Measurements from ENCODE around the gene SCAANT1.

The SCAANT1 gene

DNA sequence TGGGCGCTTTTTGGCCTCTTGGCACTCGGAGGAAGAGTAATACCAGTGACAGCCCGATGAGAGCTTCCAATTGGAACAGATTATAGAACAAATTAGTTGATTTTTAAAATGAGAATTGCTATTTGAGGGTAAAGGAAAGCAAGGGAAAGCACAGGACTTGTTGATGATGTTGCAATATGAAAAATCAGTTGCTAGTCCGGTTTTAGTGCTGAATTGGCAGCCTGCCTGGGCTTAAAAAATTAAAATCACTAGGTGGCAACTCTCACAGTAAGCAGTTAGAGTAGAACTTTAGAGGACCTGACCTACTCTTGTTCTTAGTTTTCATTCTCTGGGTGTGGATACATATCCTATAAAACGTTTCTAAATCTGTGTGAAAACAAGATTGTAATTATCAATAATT, 2.1 kb upstream of the SCAANT1 start:
- Histone ChIP-seq H3K9me3 (ENCODE audit: control insufficient read depth, low read length) (no peaks in the 10 kb centered on the region), H3K4me3 (ENCODE audit: extremely low read depth, insufficient read depth, low read length, poor library complexity, severe bottlenecking) (no peak overlapping the region), H3K4me1 (ENCODE audit: control insufficient read depth, insufficient read depth, low read length, poor library complexity, severe bottlenecking) (peaks cover 17% of the 10 kb centered on the region), H3K36me3 (ENCODE audit: control insufficient read depth, insufficient read depth, low read length) (peaks cover 52% of the 10 kb centered on the region), H3K27ac (ENCODE audit: low read depth, low read length, severe bottlenecking) (no peak overlapping the region)
- 86 to 98% methylated on average over 4 to 5 of the region's 5 CpGs for WGBS, 2 experiments (ENCODE audit: insufficient coverage in 2 of 2)

DNA sequence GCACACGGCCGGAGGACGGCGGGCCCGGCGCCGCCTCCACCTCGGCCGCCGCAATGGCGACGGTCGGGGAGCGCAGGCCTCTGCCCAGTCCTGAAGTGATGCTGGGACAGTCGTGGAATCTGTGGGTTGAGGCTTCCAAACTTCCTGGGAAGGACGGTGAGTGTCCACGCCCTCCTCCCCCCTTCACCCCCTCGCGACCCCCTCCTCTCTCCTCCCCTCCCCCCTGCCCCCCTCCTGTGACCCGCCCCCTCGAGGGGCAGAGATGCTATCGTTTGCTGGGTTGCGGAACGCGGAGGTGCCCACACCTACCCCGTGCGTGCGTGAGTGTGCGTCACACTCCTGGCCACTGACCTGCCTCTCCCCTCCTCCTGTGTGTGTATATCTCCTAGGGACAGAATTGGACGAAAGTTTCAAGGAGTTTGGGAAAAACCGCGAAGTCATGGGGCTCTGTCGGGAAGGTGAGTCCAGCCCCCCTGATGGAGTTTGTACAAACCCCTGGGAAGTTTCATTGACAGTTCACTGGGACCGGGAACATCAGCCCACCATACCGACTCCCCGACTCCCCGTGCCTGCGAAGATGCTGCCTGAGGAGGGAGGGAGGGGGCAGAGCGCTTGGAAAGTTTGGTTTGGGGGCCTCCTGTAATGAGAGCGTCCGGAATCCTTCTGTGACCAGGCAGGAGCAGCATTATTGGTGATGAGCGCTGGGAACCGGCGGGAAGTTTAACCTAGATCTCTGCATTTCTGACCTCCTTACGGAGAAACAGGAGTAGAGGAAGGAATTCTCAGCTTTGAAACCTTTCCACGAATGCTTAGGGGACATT, 795 bp upstream of the SCAANT1 start:
- WGBS, 2 experiments (ENCODE audit: insufficient coverage in 2 of 2): 5 to 8% methylated on average over 20 to 22 of the region's 46 CpGs
- Histone ChIP-seq H3K27ac (ENCODE audit: low read depth, low read length, severe bottlenecking) (peak overlapping the region; percentile 96), H3K4me3 (ENCODE audit: extremely low read depth, insufficient read depth, low read length, poor library complexity, severe bottlenecking) (peak overlapping the region; percentile 58), H3K9me3 (ENCODE audit: control insufficient read depth, low read length) (no peaks in the 10 kb centered on the region), H3K4me1 (ENCODE audit: control insufficient read depth, insufficient read depth, low read length, poor library complexity, severe bottlenecking) (peaks cover 22% of the 10 kb centered on the region), H3K36me3 (ENCODE audit: control insufficient read depth, insufficient read depth, low read length) (peaks cover 40% of the 10 kb centered on the region)

DNA sequence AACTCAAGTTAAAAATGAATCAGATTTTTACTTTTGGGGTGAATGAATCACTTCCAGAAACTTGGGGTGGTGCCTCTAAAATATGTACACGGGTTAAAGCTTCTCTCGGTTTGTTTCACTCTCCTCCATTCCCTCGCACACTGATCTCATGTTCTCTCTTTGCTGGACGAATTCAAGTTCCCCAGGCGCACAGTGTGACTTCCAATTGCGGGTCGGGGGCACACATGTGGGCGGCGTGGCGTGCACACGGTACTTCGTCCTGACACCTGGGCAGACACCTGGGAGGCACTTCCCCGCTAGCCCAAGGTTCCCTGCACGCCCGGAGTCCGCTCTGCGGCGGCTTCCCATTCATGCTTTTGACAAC, 692 bp downstream of the SCAANT1 start:
- H3K4me3 ChIP-seq (ENCODE audit: extremely low read depth, insufficient read depth, low read length, poor library complexity, severe bottlenecking): peak overlapping the region; percentile 58
- 0 to 1% methylated on average over 17 to 18 of the region's 18 CpGs for WGBS, 2 experiments (ENCODE audit: insufficient coverage in 2 of 2)
- H3K9me3 ChIP-seq (ENCODE audit: control insufficient read depth, low read length): no peaks in the 10 kb centered on the region
- peaks cover 22% of the 10 kb centered on the region for H3K4me1 ChIP-seq (ENCODE audit: control insufficient read depth, insufficient read depth, low read length, poor library complexity, severe bottlenecking)
- peaks cover 25% of the 10 kb centered on the region for H3K36me3 ChIP-seq (ENCODE audit: control insufficient read depth, insufficient read depth, low read length)
- H3K27ac ChIP-seq (ENCODE audit: low read depth, low read length, severe bottlenecking): peak overlapping the region; percentile 96

DNA sequence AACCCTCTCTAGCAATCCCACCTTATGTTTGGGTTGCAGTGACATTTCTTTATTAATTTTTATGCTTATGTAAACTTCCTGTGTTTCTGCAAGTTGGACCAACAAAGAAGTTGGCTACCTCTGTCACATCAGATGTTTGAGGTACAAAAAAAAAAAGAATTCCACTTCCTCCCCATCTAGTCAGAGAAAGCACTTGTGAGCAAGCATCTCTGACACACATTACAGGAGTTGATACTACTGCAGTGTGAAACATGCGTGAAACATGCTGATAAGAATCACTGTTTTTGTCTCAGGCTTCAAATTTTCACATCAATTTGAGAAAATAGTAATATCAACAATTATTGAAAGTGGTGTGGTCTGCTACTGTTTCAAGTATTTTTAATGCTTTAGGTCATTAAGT, 1.3 kb downstream of the SCAANT1 start:
- WGBS, 2 experiments (ENCODE audit: insufficient coverage in 2 of 2): no CpG with 5 or more reads among the region's 1 CpG
- peaks cover 19% of the 10 kb centered on the region for H3K36me3 ChIP-seq (ENCODE audit: control insufficient read depth, insufficient read depth, low read length)
- no peak overlapping the region for H3K27ac ChIP-seq (ENCODE audit: low read depth, low read length, severe bottlenecking)
- peak overlapping the region; percentile 58 for H3K4me3 ChIP-seq (ENCODE audit: extremely low read depth, insufficient read depth, low read length, poor library complexity, severe bottlenecking)
- H3K9me3 ChIP-seq (ENCODE audit: control insufficient read depth, low read length): no peaks in the 10 kb centered on the region
- H3K4me1 ChIP-seq (ENCODE audit: control insufficient read depth, insufficient read depth, low read length, poor library complexity, severe bottlenecking): peaks cover 22% of the 10 kb centered on the region

DNA sequence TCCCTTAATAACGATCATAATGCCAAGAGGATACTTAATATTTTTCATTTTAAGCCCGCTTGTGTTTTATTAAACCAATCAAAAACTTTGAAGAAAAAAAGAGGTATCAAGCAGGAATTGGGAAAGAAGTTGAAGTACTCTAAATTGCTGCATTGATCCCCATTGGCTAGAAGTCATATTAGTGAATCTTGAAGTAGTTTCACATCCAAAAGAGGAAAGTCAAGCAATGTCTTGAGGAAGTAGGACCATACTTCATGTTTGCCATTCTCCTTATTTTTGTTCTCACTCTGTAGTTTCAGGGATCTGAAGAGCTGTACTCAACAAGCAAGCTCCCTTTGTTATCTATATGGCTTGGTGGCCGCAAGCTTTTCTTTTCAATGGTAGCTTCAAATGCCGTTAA, 2.2 kb downstream of the SCAANT1 start:
- H3K27ac ChIP-seq (ENCODE audit: low read depth, low read length, severe bottlenecking): no peak overlapping the region
- no peak overlapping the region for H3K4me3 ChIP-seq (ENCODE audit: extremely low read depth, insufficient read depth, low read length, poor library complexity, severe bottlenecking)
- H3K36me3 ChIP-seq (ENCODE audit: control insufficient read depth, insufficient read depth, low read length): peaks cover 10% of the 10 kb centered on the region
- no CpG with 5 or more reads among the region's 4 CpGs for WGBS, 2 experiments (ENCODE audit: insufficient coverage in 2 of 2)
- H3K4me1 ChIP-seq (ENCODE audit: control insufficient read depth, insufficient read depth, low read length, poor library complexity, severe bottlenecking): peaks cover 22% of the 10 kb centered on the region
- no peaks in the 10 kb centered on the region for H3K9me3 ChIP-seq (ENCODE audit: control insufficient read depth, low read length)

DNA sequence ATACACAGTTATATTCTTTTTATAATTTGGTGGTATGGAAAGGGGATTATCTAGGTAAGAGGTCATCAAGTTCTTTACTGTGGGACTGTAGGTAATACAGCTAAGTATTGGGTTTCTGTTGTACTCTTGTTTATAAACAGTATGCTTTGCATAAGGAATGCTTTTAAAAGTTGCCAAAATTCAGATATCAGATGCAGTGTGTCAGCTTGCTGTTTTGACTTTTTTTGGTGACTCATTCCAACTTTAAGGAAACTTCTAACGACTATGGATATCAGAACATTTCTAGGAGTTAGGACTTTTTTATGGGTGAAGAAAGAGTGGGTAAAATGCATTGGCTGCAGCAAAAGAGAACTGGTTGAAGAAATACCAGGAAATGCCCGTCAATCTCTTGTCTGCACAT, 2.8 kb downstream of the SCAANT1 start:
- Histone ChIP-seq H3K4me3 (ENCODE audit: extremely low read depth, insufficient read depth, low read length, poor library complexity, severe bottlenecking) (no peak overlapping the region), H3K4me1 (ENCODE audit: control insufficient read depth, insufficient read depth, low read length, poor library complexity, severe bottlenecking) (peaks cover 22% of the 10 kb centered on the region), H3K9me3 (ENCODE audit: control insufficient read depth, low read length) (no peaks in the 10 kb centered on the region), H3K27ac (ENCODE audit: low read depth, low read length, severe bottlenecking) (no peak overlapping the region), H3K36me3 (ENCODE audit: control insufficient read depth, insufficient read depth, low read length) (peaks cover 4% of the 10 kb centered on the region)
- WGBS, 2 experiments (ENCODE audit: insufficient coverage in 2 of 2): 100% methylated on average over 1 of the region's 2 CpGs; no CpG with 5 or more reads in 1 of the 2 experiments

DNA sequence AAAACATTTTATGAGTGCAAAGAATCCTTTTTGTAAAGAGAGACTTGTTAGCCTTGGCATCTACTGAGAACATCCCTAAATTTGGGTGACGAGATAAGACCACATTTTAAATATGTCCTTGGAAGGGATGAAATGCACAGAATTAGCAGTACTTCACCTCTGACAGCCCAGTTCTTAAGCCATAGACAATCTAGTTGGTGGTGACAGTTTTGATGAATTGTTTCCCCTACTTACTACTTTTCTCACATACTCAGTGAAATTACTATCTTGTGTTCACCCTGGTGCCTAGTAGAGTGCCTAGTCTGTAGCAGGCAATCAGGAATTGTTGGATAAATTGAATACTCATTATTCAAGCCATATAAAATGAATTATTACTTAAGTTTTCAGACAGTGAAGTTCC, 3.4 kb downstream of the SCAANT1 start:
- H3K9me3 ChIP-seq (ENCODE audit: control insufficient read depth, low read length): no peaks in the 10 kb centered on the region
- H3K4me1 ChIP-seq (ENCODE audit: control insufficient read depth, insufficient read depth, low read length, poor library complexity, severe bottlenecking): peaks cover 22% of the 10 kb centered on the region
- H3K36me3 ChIP-seq (ENCODE audit: control insufficient read depth, insufficient read depth, low read length): no peaks in the 10 kb centered on the region
- 100% methylated on average over 1 of the region's 1 CpG; no CpG with 5 or more reads in 1 of the 2 experiments for WGBS, 2 experiments (ENCODE audit: insufficient coverage in 2 of 2)
- peak overlapping the region; percentile 39 for H3K27ac ChIP-seq (ENCODE audit: low read depth, low read length, severe bottlenecking)
- H3K4me3 ChIP-seq (ENCODE audit: extremely low read depth, insufficient read depth, low read length, poor library complexity, severe bottlenecking): no peak overlapping the region

DNA sequence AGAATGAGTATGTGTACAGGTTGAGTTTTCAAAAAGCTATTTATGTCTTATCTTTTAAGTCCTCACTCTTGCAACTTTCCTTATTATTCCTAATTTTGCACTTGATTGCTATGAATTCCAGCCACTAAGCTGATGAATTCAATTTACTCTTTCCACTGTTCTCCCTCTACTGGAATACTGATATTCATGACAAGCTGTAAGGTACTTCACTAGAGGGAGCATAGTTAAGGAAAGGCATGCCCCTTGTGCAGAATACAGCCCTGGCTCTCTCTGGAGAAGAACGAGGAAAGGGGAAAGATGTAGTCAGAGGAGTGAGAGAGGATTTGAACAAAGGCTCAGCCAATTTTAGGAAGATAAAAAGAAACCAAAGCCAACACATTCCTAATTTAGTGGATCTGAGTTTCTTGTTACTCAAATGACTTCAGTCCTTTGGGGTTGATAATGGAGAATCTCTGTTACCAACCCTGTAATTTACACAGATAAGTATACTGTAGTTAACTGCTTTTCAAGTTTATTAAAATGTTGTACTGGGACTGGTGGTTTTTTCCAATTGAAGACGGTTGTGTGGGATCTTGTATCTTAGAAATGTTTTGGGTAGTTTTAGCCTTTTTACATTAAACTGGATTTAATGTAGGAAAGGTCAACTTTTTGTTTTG, 4.0 kb downstream of the SCAANT1 start:
- Histone ChIP-seq H3K36me3 (ENCODE audit: control insufficient read depth, insufficient read depth, low read length) (no peaks in the 10 kb centered on the region), H3K4me1 (ENCODE audit: control insufficient read depth, insufficient read depth, low read length, poor library complexity, severe bottlenecking) (peaks cover 19% of the 10 kb centered on the region)
- 71 to 100% methylated on average over 1 of the region's 2 CpGs for WGBS, 2 experiments (ENCODE audit: insufficient coverage in 2 of 2)

DNA sequence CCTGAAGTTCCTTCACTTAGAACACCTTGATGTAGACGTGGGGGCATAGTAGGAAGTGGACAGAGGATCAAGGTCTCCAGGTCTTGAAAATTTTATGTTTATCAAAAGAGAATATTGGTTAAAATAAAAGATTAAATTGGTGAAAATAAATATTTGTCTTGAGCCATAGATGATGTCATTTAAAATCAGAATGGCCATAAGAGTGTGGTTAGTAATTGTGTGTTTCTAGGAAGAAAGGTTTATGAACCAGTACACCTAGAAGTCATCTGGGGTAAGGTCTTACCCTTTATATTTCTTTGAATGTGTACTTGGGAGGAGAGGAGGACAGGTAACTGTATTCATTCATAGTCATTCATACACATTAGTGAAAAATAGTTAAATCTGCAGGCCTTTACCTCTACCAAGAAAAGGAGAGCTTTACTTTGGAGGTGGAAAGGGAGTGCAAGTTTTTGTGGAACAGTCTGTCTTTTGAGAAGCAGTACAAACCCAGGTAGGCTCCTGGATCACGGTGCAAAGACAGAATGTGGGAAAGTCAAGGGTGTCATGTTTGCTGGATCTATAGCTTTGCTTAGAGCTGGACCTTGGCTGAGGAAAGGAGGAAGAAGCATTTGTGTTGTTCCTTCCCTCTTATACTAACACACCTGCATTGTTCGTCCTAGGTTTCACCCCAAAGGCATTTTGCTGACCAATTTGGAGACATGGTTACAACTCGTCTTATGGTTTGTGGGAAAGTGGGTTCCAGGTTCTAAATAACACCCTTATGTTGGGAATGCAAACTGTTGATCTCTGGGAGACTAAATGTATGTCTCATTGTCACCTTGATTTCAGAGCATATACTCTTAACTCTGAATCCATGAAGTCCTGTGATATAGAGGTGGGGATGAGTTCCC, 6.2 kb downstream of the SCAANT1 start:
- H3K4me1 ChIP-seq (ENCODE audit: control insufficient read depth, insufficient read depth, low read length, poor library complexity, severe bottlenecking): peaks cover 15% of the 10 kb centered on the region
- H3K4me3 ChIP-seq (ENCODE audit: extremely low read depth, insufficient read depth, low read length, poor library complexity, severe bottlenecking): no peak overlapping the region
- WGBS, 2 experiments (ENCODE audit: insufficient coverage in 2 of 2): 100% methylated on average over 1 of the region's 4 CpGs
- no peak overlapping the region for H3K27ac ChIP-seq (ENCODE audit: low read depth, low read length, severe bottlenecking)
- peaks cover 12% of the 10 kb centered on the region for H3K36me3 ChIP-seq (ENCODE audit: control insufficient read depth, insufficient read depth, low read length)
- no peaks in the 10 kb centered on the region for H3K9me3 ChIP-seq (ENCODE audit: control insufficient read depth, low read length)

More for the DNA sequence above, 4.0 kb downstream of the SCAANT1 start:
- Histone ChIP-seq H3K4me3 (ENCODE audit: extremely low read depth, insufficient read depth, low read length, poor library complexity, severe bottlenecking) (no peak overlapping the region), H3K27ac (ENCODE audit: low read depth, low read length, severe bottlenecking) (peak overlapping the region; percentile 39), H3K9me3 (ENCODE audit: control insufficient read depth, low read length) (no peaks in the 10 kb centered on the region)

DNA sequence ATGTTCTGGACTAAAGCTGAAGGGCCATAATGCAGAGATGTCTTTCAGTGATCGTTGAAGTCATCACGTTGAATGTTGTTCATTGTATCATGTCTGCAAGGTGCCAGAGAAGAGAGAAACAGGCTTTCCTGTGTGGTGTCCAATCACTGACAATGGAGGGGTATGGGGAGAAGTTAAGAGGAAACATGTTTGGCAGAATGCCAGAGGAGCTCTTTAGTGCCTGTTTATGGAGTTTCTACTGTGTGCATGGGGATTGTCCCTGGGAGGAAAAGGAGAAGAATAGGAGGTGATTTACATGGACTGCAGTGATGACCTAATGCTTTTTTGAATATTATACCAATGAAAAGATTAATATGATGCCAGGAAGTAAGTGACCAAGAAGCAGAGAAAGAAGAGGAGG, 11.7 kb downstream of the SCAANT1 start:
- WGBS, 2 experiments (ENCODE audit: insufficient coverage in 2 of 2): 92 to 100% methylated on average over 2 of the region's 2 CpGs
- no peaks in the 10 kb centered on the region for H3K9me3 ChIP-seq (ENCODE audit: control insufficient read depth, low read length)
- peaks cover 19% of the 10 kb centered on the region for H3K36me3 ChIP-seq (ENCODE audit: control insufficient read depth, insufficient read depth, low read length)
- no peaks in the 10 kb centered on the region for H3K4me1 ChIP-seq (ENCODE audit: control insufficient read depth, insufficient read depth, low read length, poor library complexity, severe bottlenecking)
- H3K27ac ChIP-seq (ENCODE audit: low read depth, low read length, severe bottlenecking): no peak overlapping the region
- H3K4me3 ChIP-seq (ENCODE audit: extremely low read depth, insufficient read depth, low read length, poor library complexity, severe bottlenecking): no peak overlapping the region
